ENCODE results near the gene INTS6. TPM values are rescaled to one million over a fixed set of nuclear protein-coding genes. Genes with fewer than 3 reads are reported as not detected.

The INTS6 gene
- total and polyA plus RNA-seq, 4 donors: 22.8 to 51.2 (median 31.1) TPM

GRCh38 chr13:51360489-51360888 is 92.3 kb downstream of the INTS6 start:
- Histone ChIP-seq H3K27me3 (ENCODE audit: control insufficient read depth, insufficient read depth, low read length) (no peaks in the 10 kb centered on the region), H3K27ac (ENCODE audit: low read depth, low read length) (no peak overlapping the region), H3K4me3 (ENCODE audit: low read depth, low read length) (no peak overlapping the region), H3K4me1 (ENCODE audit: control insufficient read depth, insufficient read depth, low read length) (no peaks in the 10 kb centered on the region), H3K9me3 (ENCODE audit: control insufficient read depth, insufficient read depth, low read length) (no peaks in the 10 kb centered on the region), H3K36me3 (ENCODE audit: control insufficient read depth, insufficient read depth, low read length) (no peaks in the 10 kb centered on the region)
- peak in 1 of 6 donors; percentile 28 for DNase-seq (ENCODE audit: low read depth in 4 of 6, low spot score in 6 of 6)
- no CpG with 5 or more reads among the region's 1 CpG for WGBS (ENCODE audit: insufficient coverage)

- Histone ChIP-seq H3K4me1 (ENCODE audit: control insufficient read depth, insufficient read depth, low read length) (no peaks in the 10 kb centered on the region), H3K36me3 (ENCODE audit: control insufficient read depth, insufficient read depth, low read length) (no peaks in the 10 kb centered on the region), H3K27me3 (ENCODE audit: control insufficient read depth, insufficient read depth, low read length) (no peaks in the 10 kb centered on the region), H3K4me3 (ENCODE audit: low read depth, low read length) (no peak overlapping the region), H3K27ac (ENCODE audit: low read depth, low read length) (no peak overlapping the region), H3K9me3 (ENCODE audit: control insufficient read depth, insufficient read depth, low read length) (no peaks in the 10 kb centered on the region)
- DNase-seq (ENCODE audit: low read depth in 4 of 6, low spot score in 6 of 6): no peak
- no CpG with 5 or more reads among the region's 1 CpG for WGBS (ENCODE audit: insufficient coverage)
These were observed 93.5 kb downstream of the INTS6 start for GRCh38 chr13:51359352-51359751.

GRCh38 chr13:51357928-51358595 is 94.8 kb downstream of the INTS6 start:
- H3K4me1 ChIP-seq (ENCODE audit: control insufficient read depth, insufficient read depth, low read length): no peaks in the 10 kb centered on the region
- DNase-seq (ENCODE audit: low read depth in 4 of 6, low spot score in 6 of 6): no peak
- 100% methylated on average over 1 of the region's 5 CpGs for WGBS (ENCODE audit: insufficient coverage)
- no peaks in the 10 kb centered on the region for H3K36me3 ChIP-seq (ENCODE audit: control insufficient read depth, insufficient read depth, low read length)
- H3K4me3 ChIP-seq (ENCODE audit: low read depth, low read length): no peak overlapping the region
- no peaks in the 10 kb centered on the region for H3K27me3 ChIP-seq (ENCODE audit: control insufficient read depth, insufficient read depth, low read length)
- no peak overlapping the region for H3K27ac ChIP-seq (ENCODE audit: low read depth, low read length)
- H3K9me3 ChIP-seq (ENCODE audit: control insufficient read depth, insufficient read depth, low read length): no peaks in the 10 kb centered on the region

- Histone ChIP-seq H3K27ac (ENCODE audit: low read depth, low read length) (no peak overlapping the region), H3K36me3 (ENCODE audit: control insufficient read depth, insufficient read depth, low read length) (no peaks in the 10 kb centered on the region), H3K27me3 (ENCODE audit: control insufficient read depth, insufficient read depth, low read length) (no peaks in the 10 kb centered on the region), H3K4me3 (ENCODE audit: low read depth, low read length) (no peak overlapping the region), H3K4me1 (ENCODE audit: control insufficient read depth, insufficient read depth, low read length) (no peaks in the 10 kb centered on the region), H3K9me3 (ENCODE audit: control insufficient read depth, insufficient read depth, low read length) (no peaks in the 10 kb centered on the region)
- no peak for DNase-seq (ENCODE audit: low read depth in 4 of 6, low spot score in 6 of 6)
- WGBS (ENCODE audit: insufficient coverage): 79% methylated on average over 2 of the region's 2 CpGs
These were observed 97.6 kb downstream of the INTS6 start for GRCh38 chr13:51355217-51355616.

- Histone ChIP-seq H3K4me1 (ENCODE audit: control insufficient read depth, insufficient read depth, low read length) (no peaks in the 10 kb centered on the region), H3K27ac (ENCODE audit: low read depth, low read length) (no peak overlapping the region), H3K9me3 (ENCODE audit: control insufficient read depth, insufficient read depth, low read length) (no peaks in the 10 kb centered on the region), H3K27me3 (ENCODE audit: control insufficient read depth, insufficient read depth, low read length) (no peaks in the 10 kb centered on the region), H3K36me3 (ENCODE audit: control insufficient read depth, insufficient read depth, low read length) (peaks cover 2% of the 10 kb centered on the region), H3K4me3 (ENCODE audit: low read depth, low read length) (no peak overlapping the region)
- no peak for DNase-seq (ENCODE audit: low read depth in 4 of 6, low spot score in 6 of 6)
These were observed 103.8 kb downstream of the INTS6 start for GRCh38 chr13:51349016-51349415.

GRCh38 chr13:51348069-51348967 is 104.5 kb downstream of the INTS6 start:
- no peaks in the 10 kb centered on the region for H3K27me3 ChIP-seq (ENCODE audit: control insufficient read depth, insufficient read depth, low read length)
- H3K27ac ChIP-seq (ENCODE audit: low read depth, low read length): no peak overlapping the region
- WGBS (ENCODE audit: insufficient coverage): 100% methylated on average over 8 of the region's 10 CpGs
- peaks cover 2% of the 10 kb centered on the region for H3K36me3 ChIP-seq (ENCODE audit: control insufficient read depth, insufficient read depth, low read length)
- H3K4me1 ChIP-seq (ENCODE audit: control insufficient read depth, insufficient read depth, low read length): no peaks in the 10 kb centered on the region
- no peak for DNase-seq (ENCODE audit: low read depth in 4 of 6, low spot score in 6 of 6)
- H3K4me3 ChIP-seq (ENCODE audit: low read depth, low read length): no peak overlapping the region
- H3K9me3 ChIP-seq (ENCODE audit: control insufficient read depth, insufficient read depth, low read length): no peaks in the 10 kb centered on the region

GRCh38 chr13:51347099-51347498 is 105.7 kb downstream of the INTS6 start:
- Histone ChIP-seq H3K27ac (ENCODE audit: low read depth, low read length) (no peak overlapping the region), H3K4me3 (ENCODE audit: low read depth, low read length) (no peak overlapping the region), H3K4me1 (ENCODE audit: control insufficient read depth, insufficient read depth, low read length) (peaks cover 5% of the 10 kb centered on the region), H3K9me3 (ENCODE audit: control insufficient read depth, insufficient read depth, low read length) (no peaks in the 10 kb centered on the region), H3K27me3 (ENCODE audit: control insufficient read depth, insufficient read depth, low read length) (no peaks in the 10 kb centered on the region), H3K36me3 (ENCODE audit: control insufficient read depth, insufficient read depth, low read length) (peaks cover 2% of the 10 kb centered on the region)
- 86% methylated on average over 9 of the region's 9 CpGs for WGBS (ENCODE audit: insufficient coverage)
- no peak for DNase-seq (ENCODE audit: low read depth in 4 of 6, low spot score in 6 of 6)

- no peaks in the 10 kb centered on the region for H3K9me3 ChIP-seq (ENCODE audit: control insufficient read depth, insufficient read depth, low read length)
- no peak overlapping the region for H3K27ac ChIP-seq (ENCODE audit: low read depth, low read length)
- H3K27me3 ChIP-seq (ENCODE audit: control insufficient read depth, insufficient read depth, low read length): no peaks in the 10 kb centered on the region
- DNase-seq (ENCODE audit: low read depth in 4 of 6, low spot score in 6 of 6): no peak
- WGBS (ENCODE audit: insufficient coverage): no CpG with 5 or more reads among the region's 2 CpGs
- H3K36me3 ChIP-seq (ENCODE audit: control insufficient read depth, insufficient read depth, low read length): peaks cover 2% of the 10 kb centered on the region
- peaks cover 5% of the 10 kb centered on the region for H3K4me1 ChIP-seq (ENCODE audit: control insufficient read depth, insufficient read depth, low read length)
- H3K4me3 ChIP-seq (ENCODE audit: low read depth, low read length): no peak overlapping the region
These were observed 106.4 kb downstream of the INTS6 start for GRCh38 chr13:51346397-51346796.

- no peaks in the 10 kb centered on the region for H3K27me3 ChIP-seq (ENCODE audit: control insufficient read depth, insufficient read depth, low read length)
- H3K4me1 ChIP-seq (ENCODE audit: control insufficient read depth, insufficient read depth, low read length): peaks cover 5% of the 10 kb centered on the region
- no peaks in the 10 kb centered on the region for H3K9me3 ChIP-seq (ENCODE audit: control insufficient read depth, insufficient read depth, low read length)
- peaks cover 2% of the 10 kb centered on the region for H3K36me3 ChIP-seq (ENCODE audit: control insufficient read depth, insufficient read depth, low read length)
- peak in 1 of 6 donors; percentile 38 for DNase-seq (ENCODE audit: low read depth in 4 of 6, low spot score in 6 of 6)
- H3K27ac ChIP-seq (ENCODE audit: low read depth, low read length): no peak overlapping the region
- 90% methylated on average over 2 of the region's 5 CpGs for WGBS (ENCODE audit: insufficient coverage)
- H3K4me3 ChIP-seq (ENCODE audit: low read depth, low read length): no peak overlapping the region
These were observed 109.4 kb downstream of the INTS6 start for GRCh38 chr13:51343475-51343874.

GRCh38 chr13:51342706-51343105 is 110.1 kb downstream of the INTS6 start:
- H3K9me3 ChIP-seq (ENCODE audit: control insufficient read depth, insufficient read depth, low read length): no peaks in the 10 kb centered on the region
- no peak for DNase-seq (ENCODE audit: low read depth in 4 of 6, low spot score in 6 of 6)
- no peaks in the 10 kb centered on the region for H3K36me3 ChIP-seq (ENCODE audit: control insufficient read depth, insufficient read depth, low read length)
- 53% methylated on average over 3 of the region's 4 CpGs for WGBS (ENCODE audit: insufficient coverage)
- H3K27me3 ChIP-seq (ENCODE audit: control insufficient read depth, insufficient read depth, low read length): no peaks in the 10 kb centered on the region
- H3K4me3 ChIP-seq (ENCODE audit: low read depth, low read length): no peak overlapping the region
- H3K4me1 ChIP-seq (ENCODE audit: control insufficient read depth, insufficient read depth, low read length): peaks cover 5% of the 10 kb centered on the region
- no peak overlapping the region for H3K27ac ChIP-seq (ENCODE audit: low read depth, low read length)
